ENCODE data around the gene SAXO2.
"Not testable (repeated sequence)": the region's sequence is repeated elsewhere in the genome, so short reads cannot be mapped to it uniquely, and the experiment has no call there.

SAXO2 gene

DNA sequence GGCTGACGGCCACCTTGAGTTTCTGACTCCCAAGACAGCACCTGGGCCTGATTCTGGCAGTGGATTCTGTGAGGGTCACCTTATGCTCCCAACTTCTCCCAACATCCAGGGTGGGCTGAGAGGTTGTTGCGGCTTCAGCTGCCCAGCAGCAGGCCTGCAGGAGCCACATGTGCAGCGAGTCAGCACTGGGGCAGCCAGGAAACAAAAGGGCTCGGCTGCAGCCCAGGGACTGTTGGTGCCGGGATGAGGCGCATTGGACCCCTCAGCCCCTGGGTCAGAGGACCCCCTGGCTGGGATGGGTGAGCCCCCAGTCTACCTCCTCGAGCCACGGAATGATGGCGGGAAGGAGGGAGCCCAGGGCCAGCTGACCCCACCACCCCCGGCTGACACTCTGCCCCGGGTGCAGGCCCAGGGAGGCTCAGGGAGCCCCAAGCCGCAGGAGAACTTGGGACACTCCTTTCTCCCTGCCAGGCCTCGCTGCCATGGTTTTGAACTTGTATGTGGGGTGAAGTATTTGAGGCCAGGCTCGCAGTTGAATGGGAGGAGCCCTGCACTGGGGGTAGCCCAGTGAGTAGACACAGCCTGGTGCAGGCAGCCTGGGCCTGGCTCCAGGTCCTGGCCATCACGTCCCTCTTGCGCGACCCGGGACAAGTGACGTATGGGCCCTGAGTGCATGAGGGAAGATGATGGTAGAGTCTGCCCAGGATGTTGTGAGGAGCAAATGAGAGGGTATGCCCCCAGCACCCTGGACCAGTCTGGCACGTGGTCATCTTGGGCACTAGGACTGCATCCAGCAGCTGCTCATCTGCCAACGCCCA, 51.5 kb downstream of the SAXO2 start:
- DNase-seq (ENCODE audit: low read depth): not testable (repeated sequence)

DNA sequence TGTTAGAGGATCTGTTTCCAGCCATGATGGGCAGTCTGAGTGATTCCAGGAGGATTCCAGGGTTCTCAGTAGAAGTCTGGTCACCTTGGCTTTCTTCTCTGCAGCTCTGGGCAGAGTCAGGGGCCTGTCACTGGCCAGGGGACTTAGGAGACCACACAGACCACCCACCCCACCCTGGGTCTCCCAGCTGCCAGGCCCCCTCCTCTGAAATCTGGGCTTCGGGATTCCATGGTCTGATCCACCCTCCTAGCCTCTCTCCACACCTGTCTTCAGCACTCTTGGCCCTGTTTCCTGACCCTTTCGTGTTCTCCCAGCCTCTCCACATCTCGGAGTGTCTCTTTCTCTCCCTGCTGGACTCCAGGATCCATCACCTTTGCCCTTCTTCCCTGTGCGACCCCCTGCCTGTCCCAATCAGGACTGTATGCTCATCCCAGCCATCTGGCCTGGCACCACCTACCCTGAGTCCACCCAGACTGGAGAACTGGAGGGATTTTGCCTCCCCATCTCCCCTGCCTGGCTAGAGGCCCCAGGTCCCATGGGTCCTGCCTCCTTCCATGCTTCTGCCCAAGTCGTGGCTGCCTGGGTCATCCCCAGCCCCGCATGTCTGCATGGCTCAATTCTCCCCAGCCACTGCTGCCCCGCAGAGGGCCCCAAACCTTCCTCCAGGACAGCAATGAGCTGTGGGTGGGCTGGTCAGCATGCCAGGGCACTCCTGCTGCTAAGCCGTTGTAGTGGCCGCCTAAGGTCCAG, 52.3 kb downstream of the SAXO2 start:
- no peak for DNase-seq (ENCODE audit: low read depth)

DNA sequence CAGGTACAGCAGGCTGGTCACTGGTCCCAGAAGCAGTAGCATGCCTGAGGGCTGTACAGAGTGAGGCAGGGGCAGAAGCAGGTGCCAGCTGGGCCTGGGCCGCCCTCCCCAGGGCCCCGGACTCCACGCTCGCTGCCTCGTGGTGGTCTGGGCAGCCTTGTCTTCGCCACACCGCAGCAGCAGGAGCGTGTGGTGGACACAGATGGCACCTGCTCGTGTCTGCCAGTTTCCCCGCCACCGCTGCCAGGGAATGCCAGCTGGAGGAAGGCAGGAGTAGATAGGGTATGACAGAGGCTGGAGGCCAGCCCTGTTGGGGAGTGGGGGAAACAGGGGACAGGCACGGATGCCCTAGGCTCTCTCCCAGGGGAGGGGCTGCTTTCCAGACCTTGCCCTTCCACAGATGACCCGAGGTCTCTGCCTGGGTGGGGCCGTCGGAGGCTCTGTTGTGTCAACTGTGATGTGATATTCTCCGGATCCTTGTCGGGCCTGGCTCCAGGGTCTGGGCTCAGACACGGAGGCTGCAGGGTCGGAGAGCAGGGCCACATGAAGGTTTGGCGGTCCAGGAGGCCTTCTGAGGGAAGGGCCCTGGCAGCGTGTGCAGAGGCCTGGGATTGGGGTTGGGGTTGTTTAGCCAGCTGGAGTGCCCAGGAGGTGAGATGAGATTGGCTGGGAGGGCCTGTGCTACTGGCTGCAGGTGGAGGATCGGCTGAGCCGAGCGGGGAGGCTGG, 53.1 kb downstream of the SAXO2 start:
- no peak for DNase-seq (ENCODE audit: low read depth)

DNA sequence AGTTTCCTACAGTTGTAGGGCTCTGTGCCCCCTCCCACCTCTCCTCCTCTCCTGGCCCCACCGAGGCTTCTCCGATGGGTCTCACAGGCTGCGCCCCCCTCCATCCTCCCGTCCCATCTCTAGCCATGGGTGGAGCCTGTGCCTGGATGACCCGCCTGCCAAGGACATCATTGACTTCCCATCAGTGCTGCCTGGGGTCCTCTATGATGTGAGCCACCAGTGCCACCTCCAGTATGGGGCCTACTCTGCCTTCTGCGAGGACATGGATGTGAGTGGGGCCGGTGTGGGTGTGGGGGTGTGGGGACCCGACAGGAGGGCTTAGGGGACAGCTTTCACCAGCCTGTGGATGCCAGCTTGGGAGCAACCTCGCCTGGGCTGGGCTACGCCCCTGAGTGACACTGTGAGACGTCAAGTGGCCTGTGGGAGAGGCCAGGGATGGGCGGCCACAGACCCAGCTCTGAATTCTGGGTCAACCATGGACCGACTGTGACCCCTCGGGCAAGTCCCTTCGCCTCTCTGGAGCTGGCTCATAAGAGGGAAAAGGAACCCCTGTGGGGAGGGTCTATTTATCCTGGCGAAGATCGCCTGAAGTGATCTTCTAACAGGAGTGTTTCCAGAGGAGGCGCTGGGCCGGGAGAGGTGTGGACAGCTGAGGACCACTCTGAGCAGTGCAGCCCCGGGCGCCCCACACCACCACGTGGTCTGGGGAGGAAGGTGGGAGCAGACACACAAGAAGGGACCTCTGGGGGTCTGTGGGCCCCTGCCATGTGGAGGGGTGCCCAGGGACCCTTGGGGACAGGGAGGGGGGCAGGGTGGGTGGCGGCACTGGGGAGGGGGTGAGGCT, 53.9 kb downstream of the SAXO2 start:
- DNase-seq (ENCODE audit: low read depth): not testable (repeated sequence)

DNA sequence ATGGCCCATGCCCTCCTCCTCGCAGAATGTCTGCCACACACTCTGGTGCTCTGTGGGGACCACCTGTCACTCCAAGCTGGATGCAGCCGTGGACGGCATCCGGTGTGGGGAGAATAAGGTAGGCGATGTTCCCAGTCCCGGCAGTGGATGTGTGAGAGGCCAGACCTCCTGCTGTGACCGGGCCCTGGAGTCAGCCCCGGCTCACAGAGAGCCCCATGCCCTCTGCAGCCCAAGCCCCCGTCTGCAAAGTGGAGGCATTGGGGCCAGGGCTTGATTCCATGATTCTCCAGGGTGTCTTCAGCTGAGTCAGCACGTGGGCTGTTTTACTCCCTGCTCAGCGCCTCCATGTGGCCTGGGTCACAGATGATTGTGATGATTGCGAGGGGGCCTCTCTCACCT, 54.5 kb downstream of the SAXO2 start:
- no peak for DNase-seq (ENCODE audit: low read depth)

DNA sequence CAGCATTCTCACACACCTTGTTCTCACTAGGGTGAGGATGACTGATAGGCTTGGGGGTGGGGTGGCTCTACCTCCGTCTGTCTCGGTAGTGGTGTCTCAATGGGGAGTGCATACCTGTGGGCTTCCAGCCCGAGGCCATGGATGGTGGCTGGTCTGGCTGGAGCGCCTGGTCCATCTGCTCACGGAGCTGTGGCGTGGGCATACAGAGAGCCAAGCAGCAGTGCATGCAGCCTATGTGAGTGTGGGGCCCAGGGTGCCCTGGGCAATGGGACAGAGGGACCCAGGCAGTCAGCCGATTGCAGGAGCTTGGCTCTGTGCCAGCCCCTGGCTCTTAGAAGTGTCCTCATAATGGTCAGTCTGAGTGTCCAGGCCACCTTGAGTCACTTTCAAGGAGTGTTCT, 54.9 kb downstream of the SAXO2 start:
- DNase-seq (ENCODE audit: low read depth): not testable (repeated sequence)

DNA sequence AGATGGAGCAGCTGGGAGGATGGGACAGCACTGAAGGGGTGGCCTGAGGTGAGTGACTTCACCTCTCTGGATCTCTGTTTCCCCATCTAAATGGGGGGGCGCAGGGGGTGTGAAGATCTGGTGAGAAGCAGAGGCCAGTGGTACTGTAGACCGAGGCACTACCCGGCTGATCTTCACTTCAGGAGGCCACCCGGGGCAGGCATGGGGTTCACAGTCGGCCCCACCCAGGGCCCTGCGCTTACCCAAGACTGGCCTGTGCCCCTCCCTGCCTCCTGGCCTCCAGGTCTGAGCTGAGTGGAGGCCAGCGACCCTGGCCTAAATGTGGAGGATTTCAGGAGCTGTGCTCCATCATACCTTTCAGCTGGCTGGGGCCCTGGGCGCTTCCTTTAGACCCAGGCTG, 55.7 kb downstream of the SAXO2 start:
- DNase-seq (ENCODE audit: low read depth): not testable (repeated sequence)

DNA sequence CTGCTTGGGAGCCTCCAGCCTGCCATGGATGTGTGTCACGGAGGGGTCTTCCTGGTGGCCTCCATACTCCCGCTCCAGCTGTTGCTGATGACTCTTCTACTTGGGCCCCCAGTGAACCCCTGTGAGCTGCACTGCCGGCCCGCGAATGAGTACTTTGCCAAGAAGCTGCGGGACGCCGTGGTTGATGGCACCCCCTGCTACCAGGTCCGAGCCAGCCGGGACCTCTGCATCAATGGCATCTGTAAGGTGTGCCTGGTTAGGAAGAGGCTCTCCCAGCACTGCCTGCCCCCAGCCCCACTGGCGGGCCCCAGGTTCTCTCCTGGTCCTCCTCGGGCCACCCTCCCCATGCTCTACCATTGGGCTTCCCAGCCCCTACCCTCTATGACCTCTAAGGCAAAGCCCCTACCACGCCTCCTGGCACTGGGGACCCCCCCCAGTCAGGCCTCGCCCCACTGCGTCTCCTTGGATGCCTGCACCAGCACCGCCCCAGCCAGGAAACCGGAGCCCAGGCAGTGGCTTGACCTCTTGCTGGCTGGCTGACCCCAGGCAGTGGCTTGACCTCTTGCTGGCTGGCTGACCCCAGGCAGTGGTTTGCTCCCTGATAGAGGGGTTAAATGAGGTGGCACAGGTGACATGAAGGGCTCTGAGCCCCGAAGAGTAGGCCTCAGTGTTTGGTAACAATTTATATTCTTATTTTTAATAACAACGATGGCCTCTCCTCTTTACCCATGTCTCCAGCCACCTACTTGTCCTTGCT, 57.1 kb downstream of the SAXO2 start:
- DNase-seq (ENCODE audit: low read depth): not testable (repeated sequence)

DNA sequence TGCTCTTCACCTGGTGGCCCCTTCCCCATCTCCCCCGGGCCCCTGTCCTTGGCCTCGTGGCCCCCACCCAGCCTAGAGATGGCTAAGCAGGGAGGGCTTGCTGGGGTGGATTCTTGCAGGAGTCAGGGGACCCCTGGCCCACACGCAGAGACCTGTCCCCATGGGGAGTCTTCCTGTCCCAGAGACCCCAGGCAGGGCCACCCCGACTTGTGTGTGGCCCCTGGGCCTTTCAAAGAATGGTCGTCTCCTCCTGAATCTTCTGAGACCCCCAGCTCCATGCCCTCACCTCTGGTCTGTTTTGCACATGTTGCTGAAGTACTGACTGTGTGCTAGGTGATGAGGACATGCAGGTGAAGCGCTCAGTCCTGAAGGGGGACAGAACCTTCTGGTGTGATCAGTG, 58.2 kb downstream of the SAXO2 start:
- not testable (repeated sequence) for DNase-seq (ENCODE audit: low read depth)

DNA sequence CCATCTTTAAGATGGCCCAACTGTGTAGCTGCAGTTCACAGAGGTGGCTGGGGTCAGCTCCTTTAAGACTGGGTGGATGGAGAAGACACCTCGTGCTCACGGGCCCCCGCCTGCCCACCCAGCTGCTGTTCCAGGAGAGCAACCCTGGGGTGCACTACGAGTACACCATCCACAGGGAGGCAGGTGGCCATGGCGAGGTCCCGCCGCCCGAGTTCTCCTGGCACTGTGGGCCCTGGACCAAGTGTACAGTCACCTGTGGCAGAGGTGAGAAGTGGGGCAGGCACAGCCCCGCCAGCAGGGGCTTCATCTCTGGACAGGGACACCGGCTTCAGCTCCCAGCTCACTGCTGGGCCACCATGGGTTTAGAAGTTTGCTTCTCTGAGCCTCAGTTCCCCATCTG, 59.9 kb downstream of the SAXO2 start:
- not testable (repeated sequence) for DNase-seq (ENCODE audit: low read depth)

DNA sequence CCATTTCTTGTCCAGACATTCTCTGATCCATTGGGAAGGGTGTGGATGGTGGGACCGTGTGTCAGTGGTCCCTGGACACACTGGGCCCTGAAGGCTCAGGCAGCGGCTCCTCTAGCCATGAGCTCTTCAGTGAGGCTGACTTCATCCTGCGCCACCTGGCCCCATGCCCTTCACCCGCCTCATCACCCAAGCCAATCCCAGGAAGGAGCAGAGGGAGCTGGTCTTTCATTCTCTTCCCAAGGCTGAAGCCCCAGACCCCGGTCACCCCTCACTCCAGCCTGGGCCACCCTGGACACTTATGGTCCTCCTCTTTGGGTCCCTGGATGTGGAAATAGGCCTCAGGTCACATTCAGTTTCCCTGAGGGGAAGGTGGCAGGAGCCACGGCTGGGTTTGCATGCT, 62.2 kb downstream of the SAXO2 start:
- DNase-seq (ENCODE audit: low read depth): not testable (repeated sequence)

DNA sequence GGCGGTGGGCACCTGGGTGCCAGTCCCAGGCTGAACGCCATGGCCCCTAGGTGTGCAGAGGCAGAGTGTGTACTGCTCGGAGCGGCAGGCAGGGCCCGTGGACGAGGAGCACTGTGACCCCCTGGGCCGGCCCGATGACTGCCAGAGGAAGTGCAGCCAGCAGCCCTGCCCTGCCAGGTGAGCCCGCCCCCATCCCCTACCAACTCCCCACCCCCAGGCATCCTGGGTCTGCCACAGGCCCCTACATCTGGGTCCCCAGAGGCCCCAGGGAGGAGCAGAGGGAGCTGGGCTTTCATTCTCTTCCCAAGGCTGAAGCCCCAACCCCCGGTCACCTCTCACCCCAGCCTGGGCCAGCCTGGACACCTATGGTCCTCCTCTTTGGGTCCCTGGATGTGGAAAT, 63.0 kb downstream of the SAXO2 start:
- not testable (repeated sequence) for DNase-seq (ENCODE audit: low read depth)

DNA sequence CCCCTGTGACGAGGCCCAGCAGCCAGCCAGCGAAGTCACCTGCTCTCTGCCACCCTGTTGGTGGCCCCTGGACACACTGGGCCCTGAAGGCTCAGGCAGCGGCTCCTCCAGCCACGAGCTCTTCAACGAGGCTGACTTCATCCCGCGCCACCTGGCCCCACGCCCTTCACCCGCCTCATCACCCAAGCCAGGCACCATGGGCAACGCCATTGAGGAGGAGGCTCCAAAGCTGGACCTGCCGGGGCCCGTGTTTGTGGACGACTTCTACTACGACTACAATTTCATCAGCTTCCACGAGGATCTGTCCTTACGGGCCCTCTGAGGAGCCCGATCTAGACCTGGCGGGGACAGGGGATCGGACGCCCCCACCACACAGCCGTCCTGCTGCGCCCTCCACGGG, 64.3 kb downstream of the SAXO2 start:
- not testable (repeated sequence) for DNase-seq (ENCODE audit: low read depth)

DNA sequence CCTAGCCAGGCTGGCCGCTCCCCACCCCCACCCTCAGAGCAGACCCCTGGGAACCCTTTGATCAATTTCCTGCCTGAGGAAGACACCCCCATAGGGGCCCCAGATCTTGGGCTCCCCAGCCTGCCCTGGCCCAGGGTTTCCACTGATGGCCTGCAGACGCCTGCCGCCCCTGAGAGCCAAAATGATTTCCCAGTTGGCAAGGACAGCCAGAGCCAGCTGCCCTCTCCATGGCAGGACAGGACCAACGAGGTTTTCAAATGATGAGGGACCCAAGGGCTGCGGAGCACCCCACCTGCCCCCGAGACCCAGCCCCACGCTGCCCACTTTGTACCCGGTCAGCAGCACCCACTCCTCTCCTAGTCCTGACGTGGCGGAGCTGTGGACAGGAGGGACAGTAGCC, 64.8 kb downstream of the SAXO2 start:
- DNase-seq (ENCODE audit: low read depth): not testable (repeated sequence)

DNA sequence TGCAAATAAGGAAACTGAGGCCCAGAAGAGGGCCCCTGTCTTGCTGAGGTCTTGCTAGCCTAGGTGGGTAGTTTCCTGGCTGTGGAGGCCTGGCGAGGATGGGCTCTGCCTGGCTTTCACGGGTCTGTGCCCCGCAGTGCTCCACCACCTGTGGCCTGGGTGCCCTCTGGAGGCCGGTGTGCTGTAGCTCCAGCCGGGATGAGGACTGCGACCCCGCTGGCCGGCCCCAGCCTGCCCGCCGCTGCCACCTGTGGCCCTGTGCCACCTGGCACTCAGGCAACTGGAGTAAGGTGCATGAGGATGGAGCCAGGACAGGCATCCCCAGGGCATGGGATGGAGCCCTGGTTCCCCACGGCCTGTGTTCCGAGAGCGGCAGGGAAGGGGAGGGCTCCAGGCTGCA, 66.4 kb downstream of the SAXO2 start:
- DNase-seq (ENCODE audit: low read depth): not testable (repeated sequence)

DNA sequence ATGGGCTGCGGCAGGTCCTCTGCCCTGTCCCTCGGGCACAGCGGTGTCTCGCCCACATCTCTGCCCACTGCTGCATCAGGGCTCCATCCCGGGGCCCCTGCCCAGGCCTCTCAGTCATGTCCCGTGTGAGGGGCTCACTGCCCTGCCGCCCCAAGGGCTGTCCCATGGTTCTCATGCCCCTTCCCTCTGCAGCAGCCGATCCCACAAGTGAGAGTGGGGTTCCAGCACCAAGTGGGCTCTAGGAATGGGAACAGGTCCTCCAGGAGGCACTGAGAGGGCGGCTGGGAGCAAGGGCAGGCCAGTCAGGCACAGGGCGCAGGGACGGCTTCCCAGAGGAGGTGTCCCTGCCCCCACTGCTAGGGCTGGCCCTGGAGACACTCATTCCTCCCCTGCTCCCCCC, 68.3 kb downstream of the SAXO2 start:
- DNase-seq (ENCODE audit: low read depth): not testable (repeated sequence)

DNA sequence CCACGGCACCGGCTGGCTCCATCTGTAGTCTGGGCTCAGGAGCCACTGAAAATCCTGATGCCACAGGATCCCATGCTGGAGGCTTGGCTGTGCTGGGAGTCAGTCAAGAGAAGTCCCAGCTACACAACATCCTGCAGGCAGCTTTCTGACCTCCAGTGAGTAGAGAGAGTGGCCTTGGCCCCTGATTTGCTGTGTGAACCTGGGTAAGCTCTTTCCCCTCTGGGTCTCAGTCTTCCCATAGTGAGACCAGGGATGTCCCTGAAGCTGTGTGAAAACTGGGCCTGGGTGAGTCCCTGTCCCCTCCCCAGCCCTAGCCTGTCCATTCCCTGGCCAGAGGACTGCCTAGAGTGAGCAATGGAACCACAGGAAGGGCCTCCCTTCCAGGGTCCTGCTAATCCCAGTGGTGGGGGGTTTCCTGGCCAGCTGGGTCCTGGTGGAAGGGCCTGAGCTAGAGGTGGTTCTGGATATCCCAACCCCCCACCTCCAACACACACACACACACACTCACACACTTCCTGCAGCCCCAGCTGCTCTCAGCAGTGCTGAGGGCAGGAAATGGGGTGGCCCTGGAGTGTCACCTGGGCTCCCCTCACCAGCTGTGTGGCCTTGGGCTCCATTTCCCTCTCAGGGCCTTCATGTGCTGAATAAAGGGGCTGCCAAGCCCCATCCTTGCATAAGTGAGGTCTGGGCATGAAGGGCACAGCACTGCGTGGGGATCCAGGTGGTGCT, 69.1 kb downstream of the SAXO2 start:
- DNase-seq (ENCODE audit: low read depth): not testable (repeated sequence)

DNA sequence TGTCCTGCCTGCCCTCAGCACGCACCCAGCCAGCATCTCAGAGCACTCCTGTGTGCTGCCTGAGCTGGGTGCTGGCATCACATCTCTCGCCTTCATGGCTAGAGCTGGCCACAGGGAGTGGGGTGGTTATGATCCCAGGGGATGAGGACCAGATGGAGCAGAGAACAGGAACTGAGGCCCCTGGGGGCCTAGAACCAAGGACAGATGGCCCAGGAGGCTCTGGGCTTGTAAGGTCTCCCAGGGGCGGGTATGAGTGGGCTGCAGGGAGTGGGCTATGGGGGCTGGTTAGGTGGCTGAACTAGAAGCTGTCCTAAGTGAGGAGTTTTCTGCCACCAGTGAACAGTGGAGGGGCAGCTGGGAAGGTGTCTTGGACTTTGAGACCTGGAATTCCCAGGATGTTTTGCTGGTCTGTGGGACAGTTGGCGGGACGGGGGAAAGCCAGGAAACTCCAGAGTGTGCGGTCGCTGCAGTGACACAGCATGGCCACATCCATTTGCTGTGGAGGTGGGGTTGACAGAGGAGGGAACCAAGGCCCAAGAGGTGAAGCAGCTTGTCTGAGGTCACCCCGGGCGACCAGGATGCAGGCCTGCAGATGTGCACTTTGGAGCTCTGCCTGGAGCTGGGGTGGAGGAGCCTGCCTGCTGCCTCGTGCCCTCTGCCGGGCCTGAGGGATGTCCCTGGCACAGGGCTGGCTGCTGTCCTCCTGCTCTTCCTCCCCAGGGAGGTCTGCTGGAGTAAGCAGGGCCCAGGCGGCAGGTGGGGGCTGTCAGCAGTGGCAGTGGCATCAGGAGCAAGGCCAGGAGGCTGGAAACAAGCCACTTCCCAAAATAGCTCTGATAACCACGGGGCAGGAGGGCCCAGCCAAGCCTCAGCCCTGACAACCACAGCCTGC, 70.3 kb downstream of the SAXO2 start:
- DNase-seq (ENCODE audit: low read depth): not testable (repeated sequence)
